Kidney (tissue), 14 donors: ENCODE data around the gene GNPAT. TPM values are rescaled to one million over a fixed set of nuclear protein-coding genes. Genes with fewer than 3 reads are reported as not detected.

Experiments used
- DNase-seq, 5 donors: peaks; one replicate each; pipeline ENCODE4 v3.0.0-alpha.2; 2013 to 2020
- FAIRE-seq: peaks from 2 replicates; lab custom pipeline; 2012; peaks lifted over from hg19 to GRCh38; lab: Jason Lieb, UNC
- H3K27ac ChIP-seq, 2 donors: one replicate each; pipeline ENCODE4 v1.7.0; 2013; ENCODE audit warnings: low read depth in 2 of 2, low read length in 2 of 2, inconsistent platforms in 1 of 2
- H3K27me3 ChIP-seq: one replicate; pipeline ENCODE4 v1.7.1; 2013; ENCODE audit warnings: low read length, inconsistent platforms; ENCODE audit not compliant: control insufficient read depth, insufficient read depth
- H3K36me3 ChIP-seq, 3 donors: one replicate each; pipeline versions ENCODE4 v1.7.0 to v1.7.1; 2013; ENCODE audit warnings: low read length in 3 of 3, control low read depth in 1 of 3, inconsistent platforms in 1 of 3; ENCODE audit not compliant: insufficient read depth in 3 of 3, control insufficient read depth in 2 of 3
- H3K4me1 ChIP-seq, 3 donors: one replicate each; pipeline versions ENCODE4 v1.7.0 to v1.7.1; 2013; ENCODE audit warnings: low read length in 3 of 3, inconsistent platforms in 1 of 3, low read depth in 1 of 3; ENCODE audit not compliant: control insufficient read depth in 2 of 3, insufficient read depth in 2 of 3
- H3K4me3 ChIP-seq, 3 donors: one replicate each; pipeline versions ENCODE4 v1.7.0 to v1.8.1; 2013; ENCODE audit warnings: low read length in 3 of 3, control low read depth in 1 of 3, inconsistent platforms in 1 of 3
- H3K9ac ChIP-seq, 3 donors: one replicate each; pipeline versions ENCODE4 v1.7.0 to v1.7.1; 2013; ENCODE audit warnings: low read length in 3 of 3, control low read depth in 1 of 3, inconsistent platforms in 1 of 3
- H3K9me3 ChIP-seq, 3 donors: one replicate each; pipeline versions ENCODE4 v1.7.0 to v1.7.1; 2013; ENCODE audit warnings: low read length in 3 of 3, control low read depth in 1 of 3, inconsistent platforms in 1 of 3; ENCODE audit not compliant: control insufficient read depth in 2 of 3, insufficient read depth in 1 of 3
- intact Hi-C: fragments of 100-400 bp; cut with DNase I; formaldehyde crosslinking; loops from one replicate; pipeline ENCODE4 v1.11.1; 2022
- polyA plus RNA-seq: library from polyadenylated mRNA; stranded (reverse); fragments of 350-450 nt; fragmentation: Illumina TruSeq; extraction: RNeasy Lipid Tissue Mini Kit (QIAGEN cat#74804); gene quantifications from one replicate; pipeline ENCODE4 v1.2.3, GENCODE V29; 2014; ENCODE audit warnings: low read depth, low replicate concordance; ENCODE audit not compliant: insufficient read depth
- total RNA-seq: library from RNA; stranded (reverse); fragmentation: NEBNext Ultra II Directional; extraction: Animal tissue kit (Norgen Biotek cat#: 25700); gene quantifications from one replicate; pipeline ENCODE4 v1.2.1, GENCODE V29; 2021
- TF ChIP-seq, protein P1 (sequence below): IDR thresholded peaks from 3 replicates; pipeline ENCODE4 v1.5.1; 2012; ENCODE audit warnings: mild to moderate bottlenecking, moderate library complexity, borderline replicate concordance; ENCODE audit not compliant: insufficient read depth; ENCODE audit errors: extremely low read depth
- donor health status: control.
- donor health status: control.
- donor health status: control.
- donor health status: control.
- donor health status: control.
- donor health status: DM: yes; HTN: yes; CAD: no.
- donor health status: Normal renal cell carcinoma (clear cell type).

The GNPAT gene
- total and polyA plus RNA-seq, 2 donors from 2014 or later = 31.2 to 33.7 TPM

DNA sequence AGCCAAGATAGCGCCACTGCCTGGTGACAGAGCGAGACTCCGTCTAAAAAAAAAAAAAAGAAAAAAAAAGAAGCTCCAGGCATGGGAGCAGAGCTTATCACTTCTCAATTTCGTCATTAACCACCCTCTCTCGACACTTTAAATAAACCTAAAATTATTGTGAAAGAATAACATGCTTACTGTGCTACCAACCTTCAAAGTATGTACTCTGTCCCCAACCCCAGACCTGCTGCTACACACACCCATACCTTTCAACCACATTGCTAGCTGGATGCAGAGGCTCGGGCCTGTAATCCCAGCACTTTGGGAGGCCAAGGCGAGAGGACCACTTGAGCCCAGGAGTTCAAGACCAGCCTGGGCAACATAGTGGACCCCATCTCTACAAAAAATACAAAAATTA, 38.7 kb downstream of the GNPAT start:
- no peak for DNase-seq
- no peak for FAIRE-seq
- H3K4me1 ChIP-seq = no peaks in the 10 kb centered on the region
- no peak overlapping the region for H3K4me3 ChIP-seq
- TF ChIP-seq, protein P1, sequence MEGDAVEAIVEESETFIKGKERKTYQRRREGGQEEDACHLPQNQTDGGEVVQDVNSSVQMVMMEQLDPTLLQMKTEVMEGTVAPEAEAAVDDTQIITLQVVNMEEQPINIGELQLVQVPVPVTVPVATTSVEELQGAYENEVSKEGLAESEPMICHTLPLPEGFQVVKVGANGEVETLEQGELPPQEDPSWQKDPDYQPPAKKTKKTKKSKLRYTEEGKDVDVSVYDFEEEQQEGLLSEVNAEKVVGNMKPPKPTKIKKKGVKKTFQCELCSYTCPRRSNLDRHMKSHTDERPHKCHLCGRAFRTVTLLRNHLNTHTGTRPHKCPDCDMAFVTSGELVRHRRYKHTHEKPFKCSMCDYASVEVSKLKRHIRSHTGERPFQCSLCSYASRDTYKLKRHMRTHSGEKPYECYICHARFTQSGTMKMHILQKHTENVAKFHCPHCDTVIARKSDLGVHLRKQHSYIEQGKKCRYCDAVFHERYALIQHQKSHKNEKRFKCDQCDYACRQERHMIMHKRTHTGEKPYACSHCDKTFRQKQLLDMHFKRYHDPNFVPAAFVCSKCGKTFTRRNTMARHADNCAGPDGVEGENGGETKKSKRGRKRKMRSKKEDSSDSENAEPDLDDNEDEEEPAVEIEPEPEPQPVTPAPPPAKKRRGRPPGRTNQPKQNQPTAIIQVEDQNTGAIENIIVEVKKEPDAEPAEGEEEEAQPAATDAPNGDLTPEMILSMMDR = no peak
- H3K9ac ChIP-seq = no peak overlapping the region
- no peaks in the 10 kb centered on the region for H3K27me3 ChIP-seq
- H3K27ac ChIP-seq = no peak overlapping the region
- intact Hi-C loops = no loop called here
- H3K9me3 ChIP-seq = no peaks in the 10 kb centered on the region
- H3K36me3 ChIP-seq = peaks cover 8 to 19% (median 18%) of the 10 kb centered on the region in 3 donors

DNA sequence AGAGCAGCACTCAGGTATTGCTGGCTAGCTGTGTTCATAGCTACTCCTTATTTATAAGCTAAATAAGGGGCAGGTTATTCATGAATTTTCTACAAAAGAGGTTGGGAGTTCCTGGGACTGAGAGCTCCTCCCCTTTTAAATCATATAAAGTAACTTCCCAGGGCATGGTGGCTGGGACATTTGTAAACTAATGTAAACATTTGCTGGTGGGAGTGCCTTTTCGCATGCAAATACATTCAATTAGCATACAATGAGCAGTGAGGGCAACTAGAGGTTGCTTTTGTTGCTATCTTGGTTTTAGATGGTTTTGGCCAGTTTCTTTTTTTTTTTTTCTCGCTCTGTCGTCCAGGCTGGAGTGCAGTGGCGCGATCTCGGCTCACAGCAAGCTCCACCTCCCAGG, 43.4 kb downstream of the GNPAT start:
- TF ChIP-seq, protein P1 = no peak
- Histone ChIP-seq H3K4me1 (no peaks in the 10 kb centered on the region), H3K36me3 (no peaks in the 10 kb centered on the region), H3K9me3 (no peaks in the 10 kb centered on the region), H3K4me3 (no peak overlapping the region), H3K27me3 (no peaks in the 10 kb centered on the region), H3K9ac (no peak overlapping the region), H3K27ac (no peak overlapping the region)
- FAIRE-seq = no peak
- DNase-seq = no peak
- intact Hi-C loops = no loop called here

DNA sequence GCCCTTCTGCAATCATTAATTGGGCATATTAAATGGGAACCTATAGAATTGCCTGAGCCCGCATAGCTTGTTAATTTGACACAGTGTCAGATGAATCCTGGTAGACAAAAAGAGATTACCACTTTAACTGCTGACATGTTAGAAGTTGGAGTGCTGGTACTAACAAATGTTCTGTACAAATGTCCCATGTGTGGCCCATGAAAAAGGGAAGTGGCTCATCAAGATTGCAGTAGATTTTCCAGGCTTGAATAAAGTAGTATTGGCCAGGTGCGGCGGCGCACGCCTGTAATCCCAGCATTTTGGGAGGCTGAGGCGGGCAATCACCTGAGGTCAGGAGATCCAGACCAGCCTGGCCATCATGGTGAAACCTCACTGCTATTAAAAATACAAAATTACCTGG, 45.6 kb downstream of the GNPAT start:
- Histone ChIP-seq H3K9ac (no peak overlapping the region), H3K4me1 (no peaks in the 10 kb centered on the region)
- FAIRE-seq = no peak

More for the DNA sequence above, 45.6 kb downstream of the GNPAT start:
- no peaks in the 10 kb centered on the region for H3K27me3 ChIP-seq
- DNase-seq = no peak
- intact Hi-C loops = no loop called here
- H3K9me3 ChIP-seq = no peaks in the 10 kb centered on the region
- H3K27ac ChIP-seq = no peak overlapping the region
- H3K4me3 ChIP-seq = no peak overlapping the region
- TF ChIP-seq, protein P1 = no peak
- no peaks in the 10 kb centered on the region for H3K36me3 ChIP-seq
